Endothelial cell (in vitro differentiated cells): ENCODE results near the gene SLC32A1. TPM values are rescaled to one million over a fixed set of nuclear protein-coding genes. Genes with fewer than 3 reads are reported as not detected.
A peak's percentile ranks its signal among the peaks of the same experiment; 100 is the strongest.

Source experiments
- DNase-seq: peaks from one replicate; pipeline ENCODE4 v3.0.0; 2021; ENCODE audit warnings: low spot score
- H3K27ac Mint-ChIP-seq: one replicate; pipeline ENCODE4 v1.8.0; 2021; ENCODE audit warnings: mixed read lengths, inconsistent platforms; ENCODE audit not compliant: unreplicated experiment
- H3K27me3 Mint-ChIP-seq: one replicate; pipeline ENCODE4 v1.8.0; 2021; ENCODE audit warnings: mild to moderate bottlenecking, moderate library complexity, mixed read lengths, inconsistent platforms; ENCODE audit not compliant: unreplicated experiment
- H3K36me3 Mint-ChIP-seq: one replicate; pipeline ENCODE4 v1.8.0; 2021; ENCODE audit warnings: mild to moderate bottlenecking, low read depth, mixed read lengths, inconsistent platforms; ENCODE audit not compliant: unreplicated experiment
- H3K4me1 Mint-ChIP-seq: one replicate; pipeline ENCODE4 v1.8.0; 2021; ENCODE audit warnings: mild to moderate bottlenecking, mixed read lengths, inconsistent platforms; ENCODE audit not compliant: unreplicated experiment
- H3K4me3 Mint-ChIP-seq: one replicate; pipeline ENCODE4 v1.8.0; 2021; ENCODE audit warnings: mild to moderate bottlenecking, mixed read lengths, inconsistent platforms; ENCODE audit not compliant: unreplicated experiment
- H3K9me3 Mint-ChIP-seq: one replicate; pipeline ENCODE4 v1.8.0; 2021; ENCODE audit warnings: mixed read lengths, inconsistent platforms; ENCODE audit not compliant: unreplicated experiment
- CTCF ChIP-seq: fragments of 200-600 bp; sonication (generic); IDR thresholded peaks from one replicate; pipeline ENCODE4 v1.5.0; 2021; ENCODE audit warnings: antibody characterized with exemption; ENCODE audit not compliant: unreplicated experiment
- total RNA-seq: library from RNA; stranded (reverse); fragmentation: NEBNext Ultra II Directional; extraction: Animal tissue kit (Norgen Biotek cat#: 25700); gene quantifications from one replicate; pipeline ENCODE4 v1.2.1, GENCODE V29; 2021; ENCODE audit not compliant: unreplicated experiment

SLC32A1 gene
- total RNA-seq, 1 donor from 2014 or later = 3.4 TPM

GRCh38 chr20:38714308-38714707 lies 10.0 kb upstream of the SLC32A1 start:
- H3K4me1 Mint-ChIP-seq = peaks cover 4% of the 10 kb centered on the region
- no peak overlapping the region for H3K27ac Mint-ChIP-seq
- no peak overlapping the region for H3K4me3 Mint-ChIP-seq
- DNase-seq = no peak
- peaks cover 6% of the 10 kb centered on the region for H3K27me3 Mint-ChIP-seq
- no peak for TF ChIP-seq CTCF
- H3K36me3 Mint-ChIP-seq = no peaks in the 10 kb centered on the region
- no peaks in the 10 kb centered on the region for H3K9me3 Mint-ChIP-seq

- no peak for TF ChIP-seq CTCF
- no peak overlapping the region for H3K27ac Mint-ChIP-seq
- H3K4me3 Mint-ChIP-seq = no peak overlapping the region
- H3K27me3 Mint-ChIP-seq = peaks cover 10% of the 10 kb centered on the region
- DNase-seq = no peak
- H3K4me1 Mint-ChIP-seq = peaks cover 9% of the 10 kb centered on the region
- peaks cover 3% of the 10 kb centered on the region for H3K36me3 Mint-ChIP-seq
- H3K9me3 Mint-ChIP-seq = no peaks in the 10 kb centered on the region
These were observed 8.6 kb upstream of the SLC32A1 start for GRCh38 chr20:38715646-38716045.

GRCh38 chr20:38722683-38723016 lies 1.6 kb upstream of the SLC32A1 start:
- Mint-ChIP-seq H3K27ac (peak overlapping the region; percentile 69), H3K36me3 (peaks cover 14% of the 10 kb centered on the region), H3K9me3 (no peaks in the 10 kb centered on the region), H3K4me1 (peaks cover 56% of the 10 kb centered on the region), H3K4me3 (peak overlapping the region; percentile 80), H3K27me3 (peaks cover 39% of the 10 kb centered on the region)
- TF ChIP-seq CTCF = no peak
- DNase-seq = peak; percentile 22

GRCh38 chr20:38723017-38723847 lies 1.1 kb upstream of the SLC32A1 start:
- Mint-ChIP-seq H3K9me3 (no peaks in the 10 kb centered on the region), H3K27ac (no peak overlapping the region), H3K4me1 (peaks cover 62% of the 10 kb centered on the region), H3K4me3 (peak overlapping the region; percentile 85), H3K36me3 (peaks cover 14% of the 10 kb centered on the region), H3K27me3 (peaks cover 45% of the 10 kb centered on the region)
- no peak for TF ChIP-seq CTCF
- DNase-seq = peak; percentile 25

- peak overlapping the region; percentile 79 for H3K4me3 Mint-ChIP-seq
- no peak for DNase-seq
- H3K4me1 Mint-ChIP-seq = peaks cover 72% of the 10 kb centered on the region
- H3K9me3 Mint-ChIP-seq = no peaks in the 10 kb centered on the region
- peaks cover 53% of the 10 kb centered on the region for H3K27me3 Mint-ChIP-seq
- peaks cover 14% of the 10 kb centered on the region for H3K36me3 Mint-ChIP-seq
- H3K27ac Mint-ChIP-seq = peak overlapping the region; percentile 67
- TF ChIP-seq CTCF = no peak
These were observed 401 bp downstream of the SLC32A1 start for GRCh38 chr20:38724626-38725147.
